Measurements from ENCODE around the gene OGDHL. TPM values are rescaled to one million over a fixed set of nuclear protein-coding genes. Genes with fewer than 3 reads are reported as not detected.
A peak's percentile ranks its signal among the peaks of the same experiment; 100 is the strongest.

OGDHL gene
- total and polyA plus RNA-seq, 9 of the 15 experiments (the other 6 are each of a cell fraction or from before 2014, with no cell fraction given) = 0.01 to 1.8 (median 0.91) TPM

GRCh38 chr10:49758249-49758930, 3.7 kb downstream of the OGDHL start:
- WGBS (ENCODE audit: insufficient coverage, low coverage, missing lambda C conversion rate) = 4% methylated on average over 15 of the region's 15 CpGs
- intact Hi-C loops (cut with micrococcal nuclease) = no loop called here

DNA sequence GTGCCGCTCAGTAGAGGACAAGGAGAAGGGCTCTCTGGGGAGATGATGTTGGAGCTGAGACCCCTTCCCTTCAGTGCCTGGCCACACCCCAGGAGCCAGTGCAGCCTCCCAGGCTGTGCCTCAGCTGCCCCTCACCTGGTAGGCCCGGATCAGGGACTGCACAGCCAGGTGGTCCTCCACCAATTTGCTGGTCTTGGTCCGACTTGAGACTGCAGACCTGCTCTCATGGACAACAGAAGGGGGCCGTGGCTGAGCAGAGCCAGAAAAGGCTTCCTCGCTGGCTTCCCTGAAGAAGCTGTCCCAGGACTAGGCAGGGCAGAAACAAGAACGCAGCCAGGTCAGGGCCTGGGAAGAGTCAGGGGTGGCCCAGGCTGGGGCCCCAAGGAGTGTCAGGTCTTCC, 5.5 kb downstream of the OGDHL start:
- WGBS (ENCODE audit: insufficient coverage, low coverage, missing lambda C conversion rate) = 1% methylated on average over 6 of the region's 6 CpGs
- Histone ChIP-seq H3K9me1 (ENCODE audit: control insufficient read depth, insufficient read depth, low read length) (peaks cover 3% of the 10 kb centered on the region), H3K36me3 (ENCODE audit: control insufficient read depth, insufficient read depth, low read length) (no peaks in the 10 kb centered on the region), H3K79me2 (ENCODE audit: control insufficient read depth, insufficient read depth, low read length) (no peaks in the 10 kb centered on the region), H3K4me3 (no peak overlapping the region), H3K9me3 (replicated peaks; ENCODE audit: control insufficient read depth, insufficient read depth, low read depth, low read length) (no peaks in the 10 kb centered on the region), H4K20me1 (replicated peaks; ENCODE audit: control insufficient read depth, insufficient read depth, low read length) (0 out of 2 replicates have a peak, but pooled peaks cover 22% of the 10 kb centered on the region), H2AFZ (ENCODE audit: low read depth, low read length) (no peak overlapping the region), H3K4me1 (replicated peaks in 1 of 2; ENCODE audit: control insufficient read depth in 2 of 2, insufficient read depth in 2 of 2, low read length in 2 of 2) (peaks cover 0 to 4% of the 10 kb centered on the region in 2 experiments; a peak in 2 of 5 replicates), H3K9ac (ENCODE audit: insufficient read depth in 1 of 2, low read depth in 2 of 2, low read length in 2 of 2) (no peak overlapping the region), H3K27me3 (ENCODE audit: control insufficient read depth in 2 of 2, insufficient read depth in 2 of 2, low read length in 2 of 2) (peaks cover 4 to 26% of the 10 kb centered on the region in 2 experiments; a peak in 4 of 5 replicates), H3K4me2 (ENCODE audit: insufficient read depth, low read length) (no peak overlapping the region), H3K27ac (ENCODE audit: extremely low read depth, low read depth, low read length) (no peak overlapping the region)
- CTCF ChIA-PET (ENCODE audit: low intra/inter-chr PET ratio) = no interaction called here
- no peak for ATAC-seq
- in situ Hi-C loops (cut with MboI) = no loop called here
- intact Hi-C loops (cut with micrococcal nuclease) = no loop called here
- no peak for FAIRE-seq
- POLR2A ChIA-PET = no interaction called here
- no TSS peak for BruUV-seq (replicated peaks)
- no peak for DNase-seq (ENCODE audit: extremely low read depth in 1 of 4, low spot score in 3 of 4)
- TF ChIP-seq KHSRP (IDR thresholded peaks at IDR 0.05) (no peak), CREBBP (IDR thresholded peaks at IDR 0.05; ENCODE audit: low read depth, low read length) (no peak), HLTF (IDR thresholded peaks at IDR 0.05) (no peak), ESRRA (IDR thresholded peaks at IDR 0.05; ENCODE audit: borderline replicate concordance, low read depth) (no peak), GTF2F1 (IDR thresholded peaks at IDR 0.05; ENCODE audit: low read depth, low read length) (no peak), SIN3B (IDR thresholded peaks at IDR 0.05; ENCODE audit: low read depth) (no peak), FOS (IDR thresholded peaks at IDR 0.05; ENCODE audit: extremely low read depth, insufficient read length) (no peak), SRSF3 (IDR thresholded peaks at IDR 0.05; ENCODE audit: insufficient read depth, low read length) (no peak), POLR2AphosphoS5 (IDR thresholded peaks at IDR 0.05; ENCODE audit: control insufficient read depth, insufficient read depth, low read depth, low read length) (no peak), PTTG1 (tag; IDR thresholded peaks at IDR 0.05; ENCODE audit: low read depth) (no peak), FOXK2 (conservative IDR thresholded peaks at IDR 0.05 in 1 of 2, IDR thresholded peaks at IDR 0.05 in 1 of 2; ENCODE audit: low read depth in 2 of 2) (no peak), ZNF140 (CRISPR knock-in tag; IDR thresholded peaks at IDR 0.05) (no peak)
- TF ChIP-seq, protein P1, sequence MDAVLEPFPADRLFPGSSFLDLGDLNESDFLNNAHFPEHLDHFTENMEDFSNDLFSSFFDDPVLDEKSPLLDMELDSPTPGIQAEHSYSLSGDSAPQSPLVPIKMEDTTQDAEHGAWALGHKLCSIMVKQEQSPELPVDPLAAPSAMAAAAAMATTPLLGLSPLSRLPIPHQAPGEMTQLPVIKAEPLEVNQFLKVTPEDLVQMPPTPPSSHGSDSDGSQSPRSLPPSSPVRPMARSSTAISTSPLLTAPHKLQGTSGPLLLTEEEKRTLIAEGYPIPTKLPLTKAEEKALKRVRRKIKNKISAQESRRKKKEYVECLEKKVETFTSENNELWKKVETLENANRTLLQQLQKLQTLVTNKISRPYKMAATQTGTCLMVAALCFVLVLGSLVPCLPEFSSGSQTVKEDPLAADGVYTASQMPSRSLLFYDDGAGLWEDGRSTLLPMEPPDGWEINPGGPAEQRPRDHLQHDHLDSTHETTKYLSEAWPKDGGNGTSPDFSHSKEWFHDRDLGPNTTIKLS (IDR thresholded peaks at IDR 0.05; ENCODE audit: borderline replicate concordance, low read depth) = no peak

More at GRCh38 chr10:49758249-49758930, 3.7 kb downstream of the OGDHL start:
- no peak for TF ChIP-seq YBX1 (IDR thresholded peaks at IDR 0.05)
- no peak for TF ChIP-seq ZNF354B (CRISPR knock-in tag; IDR thresholded peaks at IDR 0.05)
- BruUV-seq (replicated peaks) = no TSS peak
- CTCF ChIA-PET (ENCODE audit: low intra/inter-chr PET ratio) = no interaction called here
- ATAC-seq = no peak
- in situ Hi-C loops (cut with MboI) = no loop called here
- Histone ChIP-seq H3K27me3 (ENCODE audit: control insufficient read depth in 2 of 2, insufficient read depth in 2 of 2, low read length in 2 of 2) (peaks cover 2 to 14% of the 10 kb centered on the region in 2 experiments; a peak in 3 of 5 replicates), H3K36me3 (ENCODE audit: control insufficient read depth, insufficient read depth, low read length) (no peaks in the 10 kb centered on the region), H3K9me1 (ENCODE audit: control insufficient read depth, insufficient read depth, low read length) (peaks cover 5% of the 10 kb centered on the region), H3K4me1 (replicated peaks in 1 of 2; ENCODE audit: control insufficient read depth in 2 of 2, insufficient read depth in 2 of 2, low read length in 2 of 2) (peaks cover 0 to 12% of the 10 kb centered on the region in 2 experiments; a peak in 2 of 5 replicates), H3K4me3 (no peak overlapping the region), H4K20me1 (replicated peaks; ENCODE audit: control insufficient read depth, insufficient read depth, low read length) (0 out of 2 replicates have a peak, but pooled peaks cover 22% of the 10 kb centered on the region), H3K9me3 (replicated peaks; ENCODE audit: control insufficient read depth, insufficient read depth, low read depth, low read length) (no peaks in the 10 kb centered on the region), H3K79me2 (ENCODE audit: control insufficient read depth, insufficient read depth, low read length) (no peaks in the 10 kb centered on the region), H3K9ac (ENCODE audit: insufficient read depth in 1 of 2, low read depth in 2 of 2, low read length in 2 of 2) (0 out of 4 replicates have a peak overlapping the region, but pooled peaks of 1 of the 2 experiments have one; percentile 12), H2AFZ (ENCODE audit: low read depth, low read length) (no peak overlapping the region), H3K4me2 (ENCODE audit: insufficient read depth, low read length) (no peak overlapping the region), H3K27ac (ENCODE audit: extremely low read depth, low read depth, low read length) (no peak overlapping the region)
- DNase-seq (ENCODE audit: extremely low read depth in 1 of 4, low spot score in 3 of 4) = no peak
- no peak for FAIRE-seq
- POLR2A ChIA-PET = no interaction called here

Measured in K562 (cell line).